Liver (tissue), 9 donors: ENCODE data around the gene SIM2. TPM values are rescaled to one million over a fixed set of nuclear protein-coding genes. Genes with fewer than 3 reads are reported as not detected.
"Not testable (repeated sequence)": the region's sequence is repeated elsewhere in the genome, so short reads cannot be mapped to it uniquely, and the experiment has no call there.

ENCODE experiments used
- DNase-seq: peaks from one replicate; pipeline ENCODE4 v3.0.0-alpha.2; 2017; ENCODE audit warnings: low spot score
- H3K27ac ChIP-seq, 2 donors: one replicate each; pipeline ENCODE4 v1.7.0; 2013; ENCODE audit warnings: inconsistent platforms in 2 of 2, low read length in 2 of 2, control low read depth in 1 of 2, low read depth in 1 of 2, mild to moderate bottlenecking in 1 of 2
- H3K27me3 ChIP-seq, 4 donors: one replicate each; pipeline versions ENCODE4 v1.6.1 to v1.7.0; 2013; ENCODE audit warnings: low read length in 3 of 4, inconsistent platforms in 1 of 4, mild to moderate bottlenecking in 1 of 4, moderate library complexity in 1 of 4; ENCODE audit not compliant: control insufficient read depth in 4 of 4, insufficient read depth in 4 of 4
- H3K36me3 ChIP-seq, 4 donors: one replicate each; pipeline versions ENCODE4 v1.6.1 to v1.7.0; 2013; ENCODE audit warnings: low read length in 3 of 4, mild to moderate bottlenecking in 3 of 4, low read depth in 1 of 4, moderate library complexity in 1 of 4; ENCODE audit not compliant: control insufficient read depth in 4 of 4, insufficient read depth in 3 of 4
- H3K4me1 ChIP-seq, 4 donors: one replicate each; pipeline versions ENCODE4 v1.6.1 to v1.7.0; 2013; ENCODE audit warnings: low read length in 3 of 4, mild to moderate bottlenecking in 3 of 4, moderate library complexity in 1 of 4; ENCODE audit not compliant: control insufficient read depth in 4 of 4, insufficient read depth in 4 of 4
- H3K4me3 ChIP-seq, 3 donors: one replicate each; pipeline versions ENCODE4 v1.6.1 to v1.7.0; 2013; ENCODE audit warnings: low read length in 3 of 3, control low read depth in 1 of 3, low read depth in 1 of 3, mild to moderate bottlenecking in 1 of 3
- H3K9ac ChIP-seq, 2 donors: one replicate each; pipeline ENCODE4 v1.7.0; 2013; ENCODE audit warnings: low read length in 2 of 2, mild to moderate bottlenecking in 2 of 2, moderate library complexity in 2 of 2, control low read depth in 1 of 2, low read depth in 1 of 2
- H3K9me3 ChIP-seq, 4 donors: one replicate each; pipeline versions ENCODE4 v1.6.1 to v1.7.0; 2013; ENCODE audit warnings: low read length in 3 of 4; ENCODE audit not compliant: control insufficient read depth in 4 of 4
- FOXA1 ChIP-seq: IDR thresholded peaks from 2 replicates; pipeline ENCODE4 v1.6.1; 2016; ENCODE audit warnings: antibody characterized with exemption
- HNF4A ChIP-seq, 2 donors: conservative IDR thresholded peaks; 2 replicates each; pipeline ENCODE4 v1.6.1; 2016; ENCODE audit warnings: antibody characterized with exemption in 2 of 2, mild to moderate bottlenecking in 2 of 2
- HNF4G ChIP-seq: IDR thresholded peaks from 2 replicates; pipeline ENCODE4 v1.6.1; 2016; ENCODE audit warnings: antibody characterized with exemption
- JUND ChIP-seq, 2 donors: IDR thresholded peaks; 2 replicates each; pipeline ENCODE4 v1.6.1; 2016; ENCODE audit warnings: antibody characterized with exemption in 2 of 2
- NR2F2 ChIP-seq: IDR thresholded peaks from 2 replicates; pipeline ENCODE4 v1.6.1; 2016; ENCODE audit warnings: antibody characterized with exemption
- TAF1 ChIP-seq: conservative IDR thresholded peaks from 2 replicates; pipeline ENCODE4 v1.6.1; 2016; ENCODE audit warnings: antibody characterized with exemption, mild to moderate bottlenecking
- YY1 ChIP-seq: IDR thresholded peaks from 2 replicates; pipeline ENCODE4 v1.6.1; 2016; ENCODE audit warnings: antibody characterized with exemption, mild to moderate bottlenecking
- WGBS: extraction: QIAGEN DNeasy Blood & Tissue Kit; methylation state at CpG from one replicate; pipeline ENCODE4 v1.1.7; 2013; 5-methylcytosine and 5-hydroxymethylcytosine counted together
- polyA plus RNA-seq, 2 donors: library from polyadenylated mRNA; stranded (reverse) in 1 of 2; unstranded in 1 of 2; fragments of 200-250 nt in 1 of 2; fragments of >200 nt in 1 of 2; fragmentation: Nextera tagmentation in 1 of 2; extraction: Ambion mirVana in 1 of 2; gene quantifications; one replicate each; pipeline versions ENCODE4 v1.2.1 to v1.2.3, GENCODE V29; 2013 to 2015
- total RNA-seq, 2 donors: library from RNA; depleted of rRNA; stranded (reverse); fragments of >200 nt; gene quantifications; one replicate each; pipeline ENCODE4 v1.2.3, GENCODE V29; 2014
- TF ChIP-seq, protein P1 (sequence below): IDR thresholded peaks from 2 replicates; pipeline ENCODE4 v1.6.1; 2016; ENCODE audit warnings: antibody characterized with exemption
- TF ChIP-seq, protein P2 (sequence below): fragments of 150-350 bp; IDR thresholded peaks from 2 replicates; pipeline ENCODE4 v1.5.1; 2017; ENCODE audit warnings: improper control_type of control experiment, low read depth, low read length; ENCODE audit not compliant: missing input control
- TF ChIP-seq, protein P3 (sequence below): IDR thresholded peaks from 2 replicates; pipeline ENCODE4 v1.6.1; 2016; ENCODE audit warnings: antibody characterized with exemption, mild to moderate bottlenecking
- donor health status: healthy.
- donor health status: healthy.
- donor health status: healthy.
- donor health status: healthy.
- donor health status: healthy.

SIM2 gene
- total and polyA plus RNA-seq, 4 donors: 0.19 TPM; not detected in 3

DNA sequence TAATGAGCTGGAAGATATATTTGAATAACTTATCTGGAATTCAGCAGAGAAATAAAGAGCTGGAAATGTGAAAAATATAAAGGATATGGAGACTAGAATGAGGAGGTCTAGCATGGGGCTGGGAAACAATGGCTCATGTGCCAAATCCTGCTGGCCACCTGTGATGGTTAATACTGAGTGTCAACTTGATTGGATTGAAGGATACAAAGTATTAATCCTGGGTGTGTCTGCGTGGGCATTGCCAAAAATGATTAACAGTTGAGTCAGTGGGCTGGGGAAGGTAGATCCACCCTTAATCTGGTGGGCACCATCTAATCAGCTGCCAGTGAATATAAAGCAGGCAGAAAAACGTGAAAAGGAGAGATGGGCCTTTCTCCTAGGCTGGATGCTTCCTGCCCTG lies 26.6 kb upstream of the SIM2 start:
- not testable (repeated sequence) for H3K27ac ChIP-seq, H3K27me3 ChIP-seq, H3K4me1 ChIP-seq, H3K9ac ChIP-seq, H3K36me3 ChIP-seq, H3K9me3 ChIP-seq, H3K4me3 ChIP-seq, DNase-seq
- WGBS: 73% methylated on average over 2 of the region's 2 CpGs

DNA sequence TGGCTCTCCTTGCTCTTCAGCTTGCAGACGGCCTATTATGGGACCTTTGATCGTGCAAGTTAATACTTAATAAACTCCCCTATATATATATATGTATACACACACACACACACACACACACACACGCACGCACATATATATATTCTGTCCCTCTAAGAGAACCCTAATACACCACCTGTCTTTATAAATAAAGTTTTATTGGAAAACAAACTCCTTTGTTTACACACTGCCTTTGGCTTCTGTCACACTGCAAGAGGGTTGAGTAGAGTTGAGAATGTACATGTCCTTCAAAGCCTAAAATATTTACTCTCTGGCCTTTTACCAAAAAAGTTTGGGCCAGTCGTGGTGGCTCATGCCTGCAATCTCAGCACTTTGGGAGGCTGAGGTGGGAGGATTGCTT lies 26.2 kb upstream of the SIM2 start:
- Histone ChIP-seq H3K36me3 (no peaks in the 10 kb centered on the region), H3K4me3 (no peak overlapping the region), H3K27me3 (peaks cover 0 to 8% (median 0%) of the 10 kb centered on the region in 4 donors), H3K9me3 (no peaks in the 10 kb centered on the region), H3K9ac (no peak overlapping the region), H3K27ac (no peak overlapping the region), H3K4me1 (no peaks in the 10 kb centered on the region)
- no peak for DNase-seq
- 75% methylated on average over 5 of the region's 5 CpGs for WGBS
- TF ChIP-seq FOXA1 (no peak), YY1 (no peak), TAF1 (no peak), HNF4A (conservative IDR thresholded peaks at IDR 0.05) (no peak), JUND (IDR thresholded peaks at IDR 0.05) (no peak)
- TF ChIP-seq, protein P1, sequence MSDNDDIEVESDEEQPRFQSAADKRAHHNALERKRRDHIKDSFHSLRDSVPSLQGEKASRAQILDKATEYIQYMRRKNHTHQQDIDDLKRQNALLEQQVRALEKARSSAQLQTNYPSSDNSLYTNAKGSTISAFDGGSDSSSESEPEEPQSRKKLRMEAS: no peak
- TF ChIP-seq, protein P2, sequence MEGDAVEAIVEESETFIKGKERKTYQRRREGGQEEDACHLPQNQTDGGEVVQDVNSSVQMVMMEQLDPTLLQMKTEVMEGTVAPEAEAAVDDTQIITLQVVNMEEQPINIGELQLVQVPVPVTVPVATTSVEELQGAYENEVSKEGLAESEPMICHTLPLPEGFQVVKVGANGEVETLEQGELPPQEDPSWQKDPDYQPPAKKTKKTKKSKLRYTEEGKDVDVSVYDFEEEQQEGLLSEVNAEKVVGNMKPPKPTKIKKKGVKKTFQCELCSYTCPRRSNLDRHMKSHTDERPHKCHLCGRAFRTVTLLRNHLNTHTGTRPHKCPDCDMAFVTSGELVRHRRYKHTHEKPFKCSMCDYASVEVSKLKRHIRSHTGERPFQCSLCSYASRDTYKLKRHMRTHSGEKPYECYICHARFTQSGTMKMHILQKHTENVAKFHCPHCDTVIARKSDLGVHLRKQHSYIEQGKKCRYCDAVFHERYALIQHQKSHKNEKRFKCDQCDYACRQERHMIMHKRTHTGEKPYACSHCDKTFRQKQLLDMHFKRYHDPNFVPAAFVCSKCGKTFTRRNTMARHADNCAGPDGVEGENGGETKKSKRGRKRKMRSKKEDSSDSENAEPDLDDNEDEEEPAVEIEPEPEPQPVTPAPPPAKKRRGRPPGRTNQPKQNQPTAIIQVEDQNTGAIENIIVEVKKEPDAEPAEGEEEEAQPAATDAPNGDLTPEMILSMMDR: no peak
- TF ChIP-seq, protein P3, sequence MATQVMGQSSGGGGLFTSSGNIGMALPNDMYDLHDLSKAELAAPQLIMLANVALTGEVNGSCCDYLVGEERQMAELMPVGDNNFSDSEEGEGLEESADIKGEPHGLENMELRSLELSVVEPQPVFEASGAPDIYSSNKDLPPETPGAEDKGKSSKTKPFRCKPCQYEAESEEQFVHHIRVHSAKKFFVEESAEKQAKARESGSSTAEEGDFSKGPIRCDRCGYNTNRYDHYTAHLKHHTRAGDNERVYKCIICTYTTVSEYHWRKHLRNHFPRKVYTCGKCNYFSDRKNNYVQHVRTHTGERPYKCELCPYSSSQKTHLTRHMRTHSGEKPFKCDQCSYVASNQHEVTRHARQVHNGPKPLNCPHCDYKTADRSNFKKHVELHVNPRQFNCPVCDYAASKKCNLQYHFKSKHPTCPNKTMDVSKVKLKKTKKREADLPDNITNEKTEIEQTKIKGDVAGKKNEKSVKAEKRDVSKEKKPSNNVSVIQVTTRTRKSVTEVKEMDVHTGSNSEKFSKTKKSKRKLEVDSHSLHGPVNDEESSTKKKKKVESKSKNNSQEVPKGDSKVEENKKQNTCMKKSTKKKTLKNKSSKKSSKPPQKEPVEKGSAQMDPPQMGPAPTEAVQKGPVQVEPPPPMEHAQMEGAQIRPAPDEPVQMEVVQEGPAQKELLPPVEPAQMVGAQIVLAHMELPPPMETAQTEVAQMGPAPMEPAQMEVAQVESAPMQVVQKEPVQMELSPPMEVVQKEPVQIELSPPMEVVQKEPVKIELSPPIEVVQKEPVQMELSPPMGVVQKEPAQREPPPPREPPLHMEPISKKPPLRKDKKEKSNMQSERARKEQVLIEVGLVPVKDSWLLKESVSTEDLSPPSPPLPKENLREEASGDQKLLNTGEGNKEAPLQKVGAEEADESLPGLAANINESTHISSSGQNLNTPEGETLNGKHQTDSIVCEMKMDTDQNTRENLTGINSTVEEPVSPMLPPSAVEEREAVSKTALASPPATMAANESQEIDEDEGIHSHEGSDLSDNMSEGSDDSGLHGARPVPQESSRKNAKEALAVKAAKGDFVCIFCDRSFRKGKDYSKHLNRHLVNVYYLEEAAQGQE: no peak

DNA sequence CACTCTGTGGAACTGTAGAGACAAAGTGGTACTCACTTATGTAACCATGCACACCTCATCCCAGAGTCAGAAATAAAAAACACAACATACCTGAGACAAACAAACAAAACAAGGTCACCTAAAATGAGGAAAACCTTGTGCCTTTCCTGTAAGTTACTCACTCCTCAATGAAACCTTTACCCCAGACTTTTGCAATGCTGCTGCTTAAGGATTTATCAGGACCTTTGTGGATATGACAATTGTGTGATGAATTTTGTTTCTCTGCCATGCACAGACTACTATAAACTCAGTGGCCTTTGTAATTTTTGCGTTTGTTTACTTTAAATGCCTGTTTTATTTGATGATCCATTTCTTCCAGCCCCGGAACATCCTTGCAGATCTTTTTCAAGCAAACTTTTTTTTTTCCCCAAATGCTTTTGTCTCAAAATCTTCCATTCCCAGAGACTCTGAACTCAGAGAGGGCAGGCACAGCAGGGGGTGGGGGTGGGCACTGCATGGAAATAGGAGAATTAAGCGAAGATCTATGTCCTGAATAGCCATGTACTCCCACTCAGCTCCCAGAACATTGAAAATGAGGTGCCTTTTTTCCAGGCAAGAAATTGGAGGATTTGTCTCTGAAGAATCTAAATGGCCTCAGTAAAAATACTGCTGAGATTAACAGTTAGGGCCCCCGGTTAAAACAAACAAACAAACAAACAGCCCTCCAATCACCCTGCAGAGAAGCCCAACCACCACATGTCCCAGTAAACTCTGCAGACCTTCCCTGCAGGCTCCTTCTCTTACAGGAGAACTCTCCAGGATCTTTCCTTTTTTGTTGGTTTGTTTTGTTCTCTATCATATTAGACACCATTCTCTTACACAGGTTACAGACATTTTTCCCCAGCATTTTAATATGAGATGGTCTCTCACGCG lies 22.6 kb upstream of the SIM2 start:
- no peak for DNase-seq
- no peak for TF ChIP-seq HNF4A (conservative IDR thresholded peaks at IDR 0.05)
- TF ChIP-seq FOXA1: no peak
- TF ChIP-seq HNF4G: no peak
- no peak for TF ChIP-seq NR2F2
- WGBS: 50% methylated on average over 6 of the region's 6 CpGs

More for the DNA sequence above, 22.6 kb upstream of the SIM2 start:
- no peak overlapping the region for H3K9ac ChIP-seq
- no peaks in the 10 kb centered on the region for H3K4me1 ChIP-seq
- H3K9me3 ChIP-seq: peaks cover 3 to 12% (median 6%) of the 10 kb centered on the region in 4 donors
- H3K4me3 ChIP-seq: no peak overlapping the region
- H3K27me3 ChIP-seq: peaks cover 0 to 3% (median 0%) of the 10 kb centered on the region in 4 donors
- no peaks in the 10 kb centered on the region for H3K36me3 ChIP-seq
- H3K27ac ChIP-seq: no peak overlapping the region
